ENCODE data around the gene SNCA. TPM values are rescaled to one million over a fixed set of nuclear protein-coding genes. Genes with fewer than 3 reads are reported as not detected.

The SNCA gene
- total RNA-seq, 2 donors from 2014 or later: 0.45 to 26.1 TPM

DNA sequence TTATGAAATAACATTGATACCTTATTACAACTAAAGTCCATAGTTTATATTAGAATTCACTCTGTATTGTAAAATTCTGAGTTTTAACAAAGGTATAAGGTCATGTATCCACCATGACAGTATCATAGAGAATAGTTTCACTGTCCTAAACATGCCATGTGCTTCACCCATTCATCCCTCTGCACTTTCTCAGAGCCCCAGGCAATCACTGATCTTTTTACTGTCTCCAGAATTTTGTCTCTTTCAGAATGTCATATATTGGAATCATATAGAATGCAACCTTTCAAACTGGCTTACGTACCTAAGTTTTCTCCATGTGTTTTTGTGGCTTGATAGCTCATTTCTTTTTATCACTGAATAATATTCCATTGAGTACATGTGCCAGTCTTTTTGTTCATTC lies 33.9 kb downstream of the SNCA start:
- DNase-seq: no peak
- ATAC-seq: no peak
- H3K4me1 Mint-ChIP-seq: no peaks in the 10 kb centered on the region
- H3K36me3 Mint-ChIP-seq (ENCODE audit: low read depth): no peaks in the 10 kb centered on the region
- H3K27me3 Mint-ChIP-seq: peaks cover 6% of the 10 kb centered on the region
- no peak overlapping the region for H3K4me3 Mint-ChIP-seq
- H3K9me3 ChIP-seq (ENCODE audit: control insufficient read depth, low read length, poor library complexity, severe bottlenecking): no peaks in the 10 kb centered on the region
- no peak overlapping the region for H3K27ac Mint-ChIP-seq

DNA sequence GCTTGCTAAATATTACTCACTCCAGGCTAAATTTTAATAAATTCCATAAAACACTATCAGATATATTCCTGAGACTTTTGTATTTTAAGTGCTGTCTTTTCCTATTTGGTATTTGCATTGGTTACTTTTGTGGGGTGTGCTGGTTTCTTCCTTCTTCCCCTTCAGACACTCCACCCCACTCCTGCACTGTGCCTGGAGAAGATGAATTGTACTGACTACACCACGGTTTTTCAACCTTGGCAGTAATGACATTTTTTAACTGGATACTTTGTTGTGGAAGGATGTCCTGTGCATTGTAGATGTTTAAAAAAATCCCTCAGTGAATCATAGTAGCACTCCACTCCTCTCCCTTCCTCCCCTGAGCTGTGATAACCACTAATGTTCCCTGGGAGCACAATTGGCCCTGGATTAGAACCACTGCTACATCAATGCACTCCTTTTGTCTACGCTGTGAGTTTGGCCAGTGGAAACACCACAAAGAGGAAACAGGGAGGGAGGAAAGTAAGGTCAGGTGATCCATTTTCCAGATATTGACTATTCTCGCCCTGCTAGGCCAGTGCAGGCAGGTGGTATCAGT lies 36.3 kb downstream of the SNCA start:
- H3K27ac Mint-ChIP-seq: no peak overlapping the region
- no peak for ATAC-seq
- no peak overlapping the region for H3K4me3 Mint-ChIP-seq
- no peaks in the 10 kb centered on the region for H3K36me3 Mint-ChIP-seq (ENCODE audit: low read depth)
- DNase-seq: no peak
- no peaks in the 10 kb centered on the region for H3K9me3 ChIP-seq (ENCODE audit: control insufficient read depth, low read length, poor library complexity, severe bottlenecking)
- peaks cover 4% of the 10 kb centered on the region for H3K4me1 Mint-ChIP-seq
- H3K27me3 Mint-ChIP-seq: peaks cover 6% of the 10 kb centered on the region

DNA sequence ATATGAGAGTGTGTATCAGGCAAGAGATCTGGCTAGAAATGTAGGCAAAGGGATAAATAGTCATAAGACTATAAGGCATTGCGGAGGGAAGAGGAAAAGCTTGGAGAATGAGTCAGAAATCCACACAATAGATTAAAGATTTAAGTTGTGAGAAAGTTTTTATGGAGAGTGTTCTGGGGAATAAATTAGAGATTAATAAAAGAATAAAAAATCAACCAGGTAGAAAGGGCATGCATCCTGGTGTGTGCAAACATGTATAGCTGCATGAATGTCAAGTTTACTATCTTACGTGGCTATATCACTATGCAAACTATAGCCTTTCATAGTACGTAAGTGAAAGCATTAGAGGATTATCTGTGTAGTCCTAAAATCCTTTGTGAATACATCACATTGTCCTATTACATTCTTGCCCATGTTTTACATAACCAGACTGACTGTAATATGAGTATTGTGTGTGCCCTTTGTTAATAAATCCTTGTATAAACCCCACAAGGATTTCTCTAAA lies 36.9 kb downstream of the SNCA start:
- Mint-ChIP-seq H3K4me1 (peaks cover 4% of the 10 kb centered on the region), H3K27me3 (peaks cover 6% of the 10 kb centered on the region), H3K27ac (no peak overlapping the region), H3K36me3 (ENCODE audit: low read depth) (no peaks in the 10 kb centered on the region), H3K4me3 (no peak overlapping the region)
- DNase-seq (no peak), ATAC-seq (no peak)
- no peaks in the 10 kb centered on the region for H3K9me3 ChIP-seq (ENCODE audit: control insufficient read depth, low read length, poor library complexity, severe bottlenecking)

DNA sequence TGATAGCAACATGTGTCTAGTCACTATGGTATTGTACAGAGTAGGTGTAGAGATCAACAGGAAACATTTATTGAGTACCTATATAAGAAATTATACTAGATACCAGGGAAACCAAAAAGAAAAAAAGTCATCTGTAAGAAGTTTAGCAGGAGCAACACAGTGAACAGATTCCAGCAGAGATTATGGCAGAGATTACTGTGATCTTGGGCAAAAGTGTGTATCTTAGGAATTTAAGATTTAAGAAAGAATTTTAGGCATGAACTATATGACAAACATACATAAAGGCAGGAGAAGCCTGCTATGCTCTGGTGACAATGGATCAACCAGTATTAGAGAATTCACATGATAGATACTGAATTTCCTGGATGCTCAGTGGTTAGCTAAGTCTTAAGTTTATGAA lies 37.9 kb downstream of the SNCA start:
- DNase-seq (no peak), ATAC-seq (no peak)
- peaks cover 4% of the 10 kb centered on the region for H3K4me1 Mint-ChIP-seq
- H3K36me3 Mint-ChIP-seq (ENCODE audit: low read depth): no peaks in the 10 kb centered on the region
- no peaks in the 10 kb centered on the region for H3K9me3 ChIP-seq (ENCODE audit: control insufficient read depth, low read length, poor library complexity, severe bottlenecking)
- H3K27me3 Mint-ChIP-seq: peaks cover 6% of the 10 kb centered on the region
- no peak overlapping the region for H3K27ac Mint-ChIP-seq
- no peak overlapping the region for H3K4me3 Mint-ChIP-seq

DNA sequence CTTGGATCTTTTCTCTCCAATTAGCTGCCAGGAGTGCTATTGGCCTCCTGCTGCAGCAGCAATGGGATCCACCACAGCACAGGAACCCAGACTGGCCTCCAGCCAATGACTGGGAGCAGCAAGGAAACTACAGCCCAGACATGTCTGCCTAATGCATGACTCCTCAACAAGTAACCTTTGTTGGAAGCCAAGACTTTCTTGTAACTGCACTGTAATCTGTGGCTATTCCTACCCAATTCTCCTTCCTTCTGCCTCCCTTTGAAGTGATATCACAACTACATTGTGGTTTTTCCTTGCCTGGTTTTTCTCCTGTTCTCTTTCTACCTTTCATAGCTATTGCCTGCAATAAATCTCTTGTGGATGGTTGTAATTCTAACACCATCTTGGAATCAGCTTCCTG lies 39.8 kb downstream of the SNCA start:
- H3K4me1 Mint-ChIP-seq: peaks cover 4% of the 10 kb centered on the region

DNA sequence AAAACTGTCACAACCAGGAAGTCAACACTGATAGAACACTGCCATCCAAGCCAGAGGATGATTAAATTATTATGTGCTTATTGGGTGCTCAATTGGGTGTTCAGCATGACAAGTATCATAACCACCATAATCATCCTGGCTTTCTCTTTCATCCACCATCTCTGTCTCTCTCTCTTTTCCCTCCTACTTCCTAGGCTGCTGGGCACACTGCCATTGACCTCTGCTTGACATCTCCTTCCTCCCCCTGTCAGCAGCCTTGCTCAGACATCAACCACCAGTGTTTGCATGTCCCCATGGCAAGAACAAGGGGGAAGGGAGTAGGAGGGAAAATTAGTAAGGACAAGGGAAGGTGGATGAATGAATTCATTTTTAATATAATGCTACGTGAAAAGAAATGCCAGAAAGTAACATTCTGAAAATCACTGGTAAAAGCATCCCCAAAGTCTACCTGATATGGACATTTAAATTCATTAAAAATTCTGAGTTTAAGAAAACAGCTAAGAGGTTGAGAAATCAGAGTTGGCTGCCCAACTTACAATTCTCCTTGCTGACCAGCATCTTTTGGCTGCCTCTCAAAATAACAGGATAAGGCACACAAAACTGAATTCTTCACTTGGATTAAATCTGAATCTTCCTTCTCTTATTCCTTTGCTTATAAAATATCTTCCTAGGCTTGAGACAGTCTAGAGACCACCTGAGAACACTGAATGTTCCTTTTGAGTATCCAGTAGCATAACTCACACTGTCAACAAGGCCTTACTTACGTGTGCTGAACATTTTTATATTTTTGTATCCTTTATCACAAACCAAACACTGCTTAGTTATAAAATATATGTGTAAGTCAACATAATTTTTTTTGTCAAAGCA lies 48.5 kb downstream of the SNCA start:
- no peaks in the 10 kb centered on the region for H3K9me3 ChIP-seq (ENCODE audit: control insufficient read depth, low read length, poor library complexity, severe bottlenecking)

More for the DNA sequence above, 39.8 kb downstream of the SNCA start:
- no peak for DNase-seq
- no peak overlapping the region for H3K4me3 Mint-ChIP-seq
- no peaks in the 10 kb centered on the region for H3K36me3 Mint-ChIP-seq (ENCODE audit: low read depth)
- H3K27me3 Mint-ChIP-seq: no peaks in the 10 kb centered on the region
- H3K27ac Mint-ChIP-seq: no peak overlapping the region
- H3K9me3 ChIP-seq (ENCODE audit: control insufficient read depth, low read length, poor library complexity, severe bottlenecking): no peaks in the 10 kb centered on the region
- ATAC-seq: no peak

DNA sequence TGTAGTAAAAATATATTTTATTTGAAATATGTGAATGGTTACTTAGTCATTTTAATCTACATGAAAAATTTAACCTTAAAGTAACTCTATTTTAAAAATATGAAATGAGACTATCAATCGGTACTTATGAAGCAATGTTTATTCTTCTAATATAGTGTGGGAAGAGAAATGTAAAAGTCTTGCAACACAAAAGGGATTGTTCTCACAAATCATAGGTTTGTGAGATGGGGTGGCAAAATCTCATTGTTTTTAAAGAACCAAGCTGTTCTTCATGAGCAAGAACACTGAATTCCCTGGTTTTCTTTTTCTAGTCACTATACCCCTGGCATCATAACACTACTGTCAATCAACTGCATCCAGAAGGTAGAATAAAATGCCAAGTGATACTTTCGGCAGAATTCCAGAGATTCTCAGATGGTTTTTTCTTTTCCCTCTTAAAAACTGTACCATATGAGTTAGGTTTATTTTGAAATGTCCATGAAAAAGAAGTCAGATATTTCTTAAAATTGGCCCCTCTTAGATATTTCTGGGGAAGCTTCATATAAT lies 52.2 kb downstream of the SNCA start:
- no peak overlapping the region for H3K4me3 Mint-ChIP-seq
- no peak for DNase-seq

More for the DNA sequence above, 48.5 kb downstream of the SNCA start:
- H3K4me3 Mint-ChIP-seq: no peak overlapping the region
- no peaks in the 10 kb centered on the region for H3K36me3 Mint-ChIP-seq (ENCODE audit: low read depth)
- no peak overlapping the region for H3K27ac Mint-ChIP-seq
- DNase-seq: no peak
- no peaks in the 10 kb centered on the region for H3K27me3 Mint-ChIP-seq
- ATAC-seq: no peak
- no peaks in the 10 kb centered on the region for H3K4me1 Mint-ChIP-seq

DNA sequence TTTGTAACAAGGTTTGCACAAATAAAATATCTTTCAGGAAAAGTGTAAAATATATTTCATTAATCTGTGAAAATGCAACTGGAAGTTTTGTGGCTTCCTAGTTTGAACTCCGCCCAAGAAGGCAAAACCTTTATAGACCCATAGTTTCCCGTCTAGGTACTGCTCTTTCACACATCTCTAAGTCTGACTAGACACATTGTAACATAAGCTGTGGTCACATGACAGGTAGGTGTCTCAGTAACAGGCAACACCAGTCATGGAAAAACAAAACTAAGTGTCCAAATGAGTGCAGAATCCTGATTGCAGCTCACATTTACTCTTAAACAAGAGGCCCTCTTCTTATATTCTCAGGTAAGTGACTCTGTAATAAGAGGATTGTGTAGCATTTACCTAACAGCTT lies 55.6 kb downstream of the SNCA start:
- DNase-seq (no peak), ATAC-seq (no peak)
- no peak overlapping the region for H3K4me3 Mint-ChIP-seq
- no peaks in the 10 kb centered on the region for H3K9me3 ChIP-seq (ENCODE audit: control insufficient read depth, low read length, poor library complexity, severe bottlenecking)
- H3K4me1 Mint-ChIP-seq: no peaks in the 10 kb centered on the region
- H3K27ac Mint-ChIP-seq: no peak overlapping the region
- H3K36me3 Mint-ChIP-seq (ENCODE audit: low read depth): no peaks in the 10 kb centered on the region
- no peaks in the 10 kb centered on the region for H3K27me3 Mint-ChIP-seq

More for the DNA sequence above, 52.2 kb downstream of the SNCA start:
- no peaks in the 10 kb centered on the region for H3K36me3 Mint-ChIP-seq (ENCODE audit: low read depth)
- no peaks in the 10 kb centered on the region for H3K27me3 Mint-ChIP-seq
- ATAC-seq: no peak
- H3K4me1 Mint-ChIP-seq: no peaks in the 10 kb centered on the region
- no peaks in the 10 kb centered on the region for H3K9me3 ChIP-seq (ENCODE audit: control insufficient read depth, low read length, poor library complexity, severe bottlenecking)
- H3K27ac Mint-ChIP-seq: no peak overlapping the region

DNA sequence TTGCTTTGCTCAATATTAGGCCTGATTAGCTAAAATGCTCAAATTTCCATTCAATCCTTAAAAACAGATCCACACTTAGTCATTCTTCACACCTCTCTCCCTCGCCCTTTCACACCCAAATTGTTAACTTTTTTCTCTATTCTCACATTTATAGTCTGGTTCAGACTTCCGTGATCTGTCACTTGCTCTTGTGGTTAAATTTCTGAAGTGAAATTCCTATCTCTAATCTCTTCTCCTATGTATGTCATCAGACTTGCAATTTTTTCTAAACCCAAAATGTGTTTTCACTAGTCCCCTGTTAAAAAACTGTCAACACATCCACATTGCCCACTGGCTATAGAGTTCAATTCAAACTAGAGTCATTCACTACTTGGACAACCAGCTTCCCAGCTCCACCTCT lies 63.2 kb downstream of the SNCA start:
- Mint-ChIP-seq H3K4me3 (no peak overlapping the region), H3K27me3 (peaks cover 35% of the 10 kb centered on the region), H3K36me3 (ENCODE audit: low read depth) (no peaks in the 10 kb centered on the region), H3K27ac (no peak overlapping the region), H3K4me1 (peaks cover 3% of the 10 kb centered on the region)
- ATAC-seq: no peak
- H3K9me3 ChIP-seq (ENCODE audit: control insufficient read depth, low read length, poor library complexity, severe bottlenecking): no peaks in the 10 kb centered on the region
- DNase-seq: no peak

DNA sequence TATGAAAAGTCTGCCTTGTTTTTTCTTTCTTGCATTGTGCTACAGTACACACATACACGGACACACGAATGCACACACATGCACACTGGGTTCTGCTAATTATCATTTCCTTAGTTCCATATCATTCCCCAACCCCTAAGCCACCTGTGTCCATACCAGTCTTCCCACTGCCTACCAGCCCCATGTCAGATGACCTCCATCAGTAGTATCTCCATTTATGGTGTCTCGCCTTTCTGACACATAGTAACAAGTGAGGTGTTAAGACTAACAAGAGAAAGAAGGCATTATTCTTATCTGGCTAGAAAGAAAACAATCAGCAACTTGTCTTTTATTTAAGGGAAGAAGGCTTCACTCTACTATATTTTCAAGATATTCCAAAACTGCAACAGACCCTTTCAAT lies 67.1 kb downstream of the SNCA start:
- DNase-seq: no peak
- ATAC-seq: no peak
- Mint-ChIP-seq H3K36me3 (ENCODE audit: low read depth) (no peaks in the 10 kb centered on the region), H3K4me3 (no peak overlapping the region), H3K4me1 (peaks cover 3% of the 10 kb centered on the region), H3K27me3 (peaks cover 40% of the 10 kb centered on the region), H3K27ac (no peak overlapping the region)
- no peaks in the 10 kb centered on the region for H3K9me3 ChIP-seq (ENCODE audit: control insufficient read depth, low read length, poor library complexity, severe bottlenecking)

DNA sequence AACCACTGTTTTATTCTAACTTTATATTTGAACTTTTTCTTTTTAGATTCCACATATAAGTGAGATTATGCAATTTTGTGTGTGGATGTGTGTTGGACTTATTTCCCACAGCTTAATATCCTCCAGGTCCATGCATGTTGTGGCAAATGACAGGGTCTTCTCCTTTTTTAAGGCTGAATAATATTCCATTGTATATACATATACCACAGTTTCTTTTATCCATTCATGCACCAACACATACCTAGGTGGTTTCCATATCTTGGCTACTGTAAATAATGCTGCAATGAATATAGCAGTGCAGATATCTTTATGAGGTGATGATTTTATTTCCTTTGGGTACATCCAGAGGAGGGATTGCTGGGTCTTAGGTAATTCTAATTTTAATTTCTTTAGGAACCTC lies 69.0 kb downstream of the SNCA start:
- no peaks in the 10 kb centered on the region for H3K36me3 Mint-ChIP-seq (ENCODE audit: low read depth)
- ATAC-seq (no peak), DNase-seq (no peak)
- no peaks in the 10 kb centered on the region for H3K9me3 ChIP-seq (ENCODE audit: control insufficient read depth, low read length, poor library complexity, severe bottlenecking)
- H3K4me3 Mint-ChIP-seq: no peak overlapping the region
- H3K27me3 Mint-ChIP-seq: peaks cover 29% of the 10 kb centered on the region
- H3K4me1 Mint-ChIP-seq: peaks cover 3% of the 10 kb centered on the region
- H3K27ac Mint-ChIP-seq: no peak overlapping the region

DNA sequence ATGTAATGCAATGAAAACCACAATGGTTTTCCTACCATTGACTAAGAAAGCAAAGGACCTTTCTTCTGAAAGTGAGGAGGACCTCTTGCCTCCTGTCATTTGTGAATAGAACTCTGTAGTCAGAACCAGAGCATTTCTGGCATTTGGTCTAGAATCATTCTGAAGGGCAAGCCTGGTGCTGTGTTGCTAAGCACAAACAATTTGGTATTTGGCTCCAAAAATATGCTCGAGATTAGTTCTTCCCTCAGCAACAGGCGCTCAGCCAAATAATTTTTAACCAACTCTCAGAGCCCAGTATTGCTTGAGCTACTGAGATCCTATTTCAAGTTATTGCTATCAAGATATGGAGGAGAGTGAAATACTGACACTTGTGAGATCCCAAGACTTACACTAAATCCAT lies 71.0 kb downstream of the SNCA start:
- Mint-ChIP-seq H3K4me3 (no peak overlapping the region), H3K27me3 (peaks cover 17% of the 10 kb centered on the region), H3K4me1 (no peaks in the 10 kb centered on the region), H3K27ac (no peak overlapping the region), H3K36me3 (ENCODE audit: low read depth) (no peaks in the 10 kb centered on the region)
- ATAC-seq (no peak), DNase-seq (no peak)
- H3K9me3 ChIP-seq (ENCODE audit: control insufficient read depth, low read length, poor library complexity, severe bottlenecking): no peaks in the 10 kb centered on the region

DNA sequence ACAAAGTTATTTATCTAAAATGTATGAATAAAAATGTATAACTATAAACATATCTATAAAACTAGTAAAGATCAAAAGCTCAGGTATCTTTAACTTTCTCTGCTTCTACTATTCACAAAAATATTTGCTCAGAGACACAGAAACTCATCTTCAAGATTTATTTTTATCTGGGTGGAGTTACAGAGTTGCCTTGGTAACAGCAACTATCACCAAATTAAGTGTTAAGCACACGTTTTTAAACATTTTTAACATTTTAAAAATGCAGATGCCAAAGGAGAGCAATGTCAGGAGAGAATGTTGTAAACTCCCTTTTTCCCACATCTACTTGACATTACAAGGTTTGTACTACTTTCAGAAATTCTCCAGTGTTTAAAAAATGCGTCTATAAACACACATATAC lies 71.4 kb downstream of the SNCA start:
- Mint-ChIP-seq H3K27me3 (peaks cover 16% of the 10 kb centered on the region), H3K27ac (no peak overlapping the region), H3K36me3 (ENCODE audit: low read depth) (no peaks in the 10 kb centered on the region), H3K4me1 (no peaks in the 10 kb centered on the region), H3K4me3 (no peak overlapping the region)
- H3K9me3 ChIP-seq (ENCODE audit: control insufficient read depth, low read length, poor library complexity, severe bottlenecking): no peaks in the 10 kb centered on the region
- DNase-seq: no peak
- ATAC-seq: no peak

Data from T-helper 17 cell (primary cell).